ENCODE measurements around the gene ZG16B. TPM values are rescaled to one million over a fixed set of nuclear protein-coding genes. Genes with fewer than 3 reads are reported as not detected.

ZG16B gene
- total RNA-seq, 1 experiment from 2014 or later: 2.3 TPM

DNA sequence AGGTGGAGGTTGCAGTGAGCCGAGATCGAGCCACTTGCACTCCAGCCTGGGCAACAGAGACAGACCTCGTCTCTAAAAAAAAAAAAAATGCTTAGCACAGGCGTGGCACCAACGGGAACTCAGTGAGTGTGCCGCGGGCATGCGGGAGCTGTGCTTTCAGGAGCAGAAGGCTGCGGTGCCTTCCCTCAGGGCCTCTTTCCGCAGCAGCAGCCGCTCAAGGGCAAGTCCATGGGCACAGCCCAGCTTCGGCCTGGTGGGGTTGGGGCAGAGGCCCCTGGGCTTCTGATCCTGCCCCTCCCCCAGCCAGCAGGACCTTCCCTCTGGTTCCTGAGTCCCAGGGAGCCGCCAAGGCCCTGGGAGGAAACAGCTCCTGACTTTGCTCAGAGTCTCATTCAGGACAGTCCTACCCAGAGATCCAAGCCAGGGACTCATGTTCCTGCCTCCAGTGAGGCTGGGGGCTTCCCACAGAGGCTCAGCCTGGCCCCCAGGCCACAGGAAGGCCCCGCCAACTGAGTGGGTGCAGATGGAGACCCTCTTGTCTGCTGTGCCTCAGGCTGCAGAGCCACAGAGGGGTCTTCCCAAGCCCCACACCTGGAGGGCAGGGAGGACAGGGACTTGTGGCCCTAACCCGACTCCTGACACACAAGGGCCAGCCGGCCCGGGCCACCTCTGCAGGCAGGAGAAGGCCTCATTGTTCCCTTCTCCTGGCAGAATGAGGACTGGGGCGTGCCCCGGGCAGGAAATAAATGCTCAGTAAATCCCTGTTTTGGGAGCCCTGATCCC, 3.3 kb upstream of the ZG16B start (continued):
- no peak for TF ChIP-seq ZNF274 (IDR thresholded peaks at IDR 0.05; ENCODE audit: low read depth, low read length)
- TF ChIP-seq, protein P1, sequence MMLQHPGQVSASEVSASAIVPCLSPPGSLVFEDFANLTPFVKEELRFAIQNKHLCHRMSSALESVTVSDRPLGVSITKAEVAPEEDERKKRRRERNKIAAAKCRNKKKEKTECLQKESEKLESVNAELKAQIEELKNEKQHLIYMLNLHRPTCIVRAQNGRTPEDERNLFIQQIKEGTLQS (IDR thresholded peaks at IDR 0.05): no peak
- TF ChIP-seq JUND (IDR thresholded peaks at IDR 0.05): no peak

DNA sequence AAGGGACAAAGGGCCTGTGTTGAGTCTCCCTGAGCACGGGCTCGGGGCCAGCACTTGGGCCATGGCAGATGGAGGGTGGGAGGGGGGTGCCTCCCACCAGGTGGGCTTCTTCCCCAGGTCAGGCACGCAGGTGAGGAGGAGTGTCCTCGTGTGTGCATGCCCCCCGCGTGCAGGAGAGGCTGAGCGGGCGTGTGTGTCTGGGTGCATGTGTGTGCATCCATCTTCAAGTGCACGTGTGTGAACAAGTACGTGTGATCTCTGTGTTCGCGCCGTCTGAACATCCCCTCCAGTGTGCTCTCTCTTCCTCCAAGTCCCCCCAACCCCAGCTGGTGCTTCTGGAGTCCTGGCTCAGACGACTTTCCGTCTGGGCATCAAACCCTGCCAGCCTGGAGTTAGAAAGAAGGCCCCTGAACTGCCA, 2.7 kb upstream of the ZG16B start:
- ATAC-seq: no peak
- Histone ChIP-seq H3K9me3 (ENCODE audit: control insufficient read depth in 1 of 2, insufficient read depth in 1 of 2, low read depth in 1 of 2, low read length in 2 of 2) (no peaks in the 10 kb centered on the region), H3K9ac (ENCODE audit: low read length) (no peak overlapping the region), H3K4me1 (ENCODE audit: control insufficient read depth in 1 of 2, insufficient read depth in 2 of 2, low read length in 2 of 2) (no peaks in the 10 kb centered on the region), H2AFZ (ENCODE audit: low read depth, low read length, poor library complexity, severe bottlenecking) (no peak overlapping the region), H3K4me2 (ENCODE audit: low read length) (no peak overlapping the region), H3K27ac (ENCODE audit: low read depth, low read length) (no peak overlapping the region), H3K27me3 (ENCODE audit: insufficient read depth, low read length) (no peaks in the 10 kb centered on the region), H3K4me3 (replicated peaks in 1 of 2; ENCODE audit: low read depth in 1 of 2, low read length in 2 of 2) (no peak overlapping the region), H4K20me1 (ENCODE audit: insufficient read depth) (no peaks in the 10 kb centered on the region), H3K36me3 (ENCODE audit: control insufficient read depth in 1 of 2, insufficient read depth in 2 of 2, low read length in 2 of 2) (no peaks in the 10 kb centered on the region), H3K79me2 (ENCODE audit: insufficient read depth, low read length) (no peaks in the 10 kb centered on the region), H3K9me2 (ENCODE audit: insufficient read depth) (no peaks in the 10 kb centered on the region)
- CTCF ChIA-PET: no interaction called here
- no peak for DNase-seq (ENCODE audit: low read depth, low spot score)
- intact Hi-C loops (cut with micrococcal nuclease): no loop called here
- POLR2A ChIA-PET: no interaction called here
- BruUV-seq (replicated peaks): no TSS peak
- RAD21 ChIA-PET (ENCODE audit: low non-redundant PET in 1 of 2, low total read pairs in 2 of 2, uncharacterized antibody in 2 of 2, unreplicated experiment in 2 of 2): no interaction called here
- TF ChIP-seq RAD21 (IDR thresholded peaks at IDR 0.05; ENCODE audit: low read depth) (no peak), ZNF274 (IDR thresholded peaks at IDR 0.05; ENCODE audit: low read depth, low read length) (no peak), FOSL1 (IDR thresholded peaks at IDR 0.05; ENCODE audit: low read depth) (no peak), CBX3 (IDR thresholded peaks at IDR 0.05; ENCODE audit: low read depth) (no peak), YY1 (IDR thresholded peaks at IDR 0.05; ENCODE audit: extremely low read depth, insufficient replicate concordance, low read depth, low read length) (no peak), EGR1 (IDR thresholded peaks at IDR 0.05; ENCODE audit: low read depth) (no peak), TCF7L2 (IDR thresholded peaks at IDR 0.05; ENCODE audit: borderline replicate concordance, extremely low read depth, insufficient read depth, insufficient read length) (no peak), POLR2A (IDR thresholded peaks at IDR 0.05; ENCODE audit: borderline replicate concordance, extremely low read depth, insufficient read depth, insufficient read length) (no peak), JUND (IDR thresholded peaks at IDR 0.05) (no peak), SIN3A (IDR thresholded peaks at IDR 0.05; ENCODE audit: low read depth) (no peak), ZFX (IDR thresholded peaks at IDR 0.05) (no peak), ELF1 (IDR thresholded peaks at IDR 0.05; ENCODE audit: borderline replicate concordance, low read depth) (no peak), POLR2AphosphoS5 (IDR thresholded peaks at IDR 0.05; ENCODE audit: low read depth, low read length) (no peak)
- TF ChIP-seq, protein P2, sequence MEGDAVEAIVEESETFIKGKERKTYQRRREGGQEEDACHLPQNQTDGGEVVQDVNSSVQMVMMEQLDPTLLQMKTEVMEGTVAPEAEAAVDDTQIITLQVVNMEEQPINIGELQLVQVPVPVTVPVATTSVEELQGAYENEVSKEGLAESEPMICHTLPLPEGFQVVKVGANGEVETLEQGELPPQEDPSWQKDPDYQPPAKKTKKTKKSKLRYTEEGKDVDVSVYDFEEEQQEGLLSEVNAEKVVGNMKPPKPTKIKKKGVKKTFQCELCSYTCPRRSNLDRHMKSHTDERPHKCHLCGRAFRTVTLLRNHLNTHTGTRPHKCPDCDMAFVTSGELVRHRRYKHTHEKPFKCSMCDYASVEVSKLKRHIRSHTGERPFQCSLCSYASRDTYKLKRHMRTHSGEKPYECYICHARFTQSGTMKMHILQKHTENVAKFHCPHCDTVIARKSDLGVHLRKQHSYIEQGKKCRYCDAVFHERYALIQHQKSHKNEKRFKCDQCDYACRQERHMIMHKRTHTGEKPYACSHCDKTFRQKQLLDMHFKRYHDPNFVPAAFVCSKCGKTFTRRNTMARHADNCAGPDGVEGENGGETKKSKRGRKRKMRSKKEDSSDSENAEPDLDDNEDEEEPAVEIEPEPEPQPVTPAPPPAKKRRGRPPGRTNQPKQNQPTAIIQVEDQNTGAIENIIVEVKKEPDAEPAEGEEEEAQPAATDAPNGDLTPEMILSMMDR (IDR thresholded peaks at IDR 0.05 in 2 of 3, conservative IDR thresholded peaks at IDR 0.05 in 1 of 3; ENCODE audit: borderline replicate concordance in 1 of 3, insufficient read depth in 1 of 3, low read depth in 2 of 3, low read length in 2 of 3): no peak
- TF ChIP-seq, protein P1 (IDR thresholded peaks at IDR 0.05): no peak
- TF ChIP-seq, protein P3, sequence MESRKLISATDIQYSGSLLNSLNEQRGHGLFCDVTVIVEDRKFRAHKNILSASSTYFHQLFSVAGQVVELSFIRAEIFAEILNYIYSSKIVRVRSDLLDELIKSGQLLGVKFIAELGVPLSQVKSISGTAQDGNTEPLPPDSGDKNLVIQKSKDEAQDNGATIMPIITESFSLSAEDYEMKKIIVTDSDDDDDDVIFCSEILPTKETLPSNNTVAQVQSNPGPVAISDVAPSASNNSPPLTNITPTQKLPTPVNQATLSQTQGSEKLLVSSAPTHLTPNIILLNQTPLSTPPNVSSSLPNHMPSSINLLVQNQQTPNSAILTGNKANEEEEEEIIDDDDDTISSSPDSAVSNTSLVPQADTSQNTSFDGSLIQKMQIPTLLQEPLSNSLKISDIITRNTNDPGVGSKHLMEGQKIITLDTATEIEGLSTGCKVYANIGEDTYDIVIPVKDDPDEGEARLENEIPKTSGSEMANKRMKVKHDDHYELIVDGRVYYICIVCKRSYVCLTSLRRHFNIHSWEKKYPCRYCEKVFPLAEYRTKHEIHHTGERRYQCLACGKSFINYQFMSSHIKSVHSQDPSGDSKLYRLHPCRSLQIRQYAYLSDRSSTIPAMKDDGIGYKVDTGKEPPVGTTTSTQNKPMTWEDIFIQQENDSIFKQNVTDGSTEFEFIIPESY (IDR thresholded peaks at IDR 0.05; ENCODE audit: extremely low read depth, insufficient replicate concordance, low read length): no peak
